Femur (tissue), 1 donor: ENCODE data around the gene PTPRC.

Experiments
- DNase-seq: peaks from one replicate; pipeline ENCODE4 v3.0.0-alpha.2; 2017

PTPRC gene

GRCh38 chr1:198677871-198678270 lies 39.0 kb downstream of the PTPRC start:
- no peak for DNase-seq

GRCh38 chr1:198678301-198678836 lies 39.5 kb downstream of the PTPRC start:
- no peak for DNase-seq

GRCh38 chr1:198678901-198679329 lies 40.1 kb downstream of the PTPRC start:
- DNase-seq: no peak

DNA sequence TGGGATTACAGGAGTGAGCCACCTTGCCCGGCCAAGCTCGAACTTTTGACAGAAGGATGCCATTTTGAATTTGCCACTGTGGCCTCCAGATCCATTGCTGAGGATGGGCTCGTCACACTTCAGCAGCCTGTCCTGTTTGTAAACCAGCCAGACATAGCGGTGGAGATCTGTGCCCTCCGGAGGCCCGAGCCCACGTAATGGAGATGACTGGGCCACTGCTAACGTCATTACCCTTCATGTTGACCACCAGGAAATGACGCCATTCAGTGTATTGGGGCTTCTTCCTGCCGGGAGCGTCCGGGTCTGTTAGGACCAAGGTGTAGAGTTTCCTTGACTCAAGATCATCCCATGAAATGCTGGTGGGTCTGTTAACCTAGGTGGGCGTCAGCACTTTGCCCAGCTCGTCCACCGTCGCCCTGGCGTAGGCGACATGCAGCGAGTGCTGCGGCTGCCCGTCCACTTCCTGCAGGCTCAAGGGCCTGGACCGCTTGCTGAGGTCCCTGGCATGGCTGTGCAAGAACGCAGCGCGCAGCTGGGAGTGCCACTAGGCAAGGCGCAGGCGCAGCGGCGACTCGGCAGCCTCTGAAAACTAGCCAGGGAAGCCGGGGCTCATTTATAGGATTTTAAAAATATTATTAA lies 40.8 kb downstream of the PTPRC start:
- DNase-seq: no peak

GRCh38 chr1:198680174-198680875 lies 41.5 kb downstream of the PTPRC start:
- no peak for DNase-seq

GRCh38 chr1:198681252-198681651 lies 42.4 kb downstream of the PTPRC start:
- no peak for DNase-seq

GRCh38 chr1:198681831-198682759 lies 43.3 kb downstream of the PTPRC start:
- DNase-seq: peak; percentile 83

DNA sequence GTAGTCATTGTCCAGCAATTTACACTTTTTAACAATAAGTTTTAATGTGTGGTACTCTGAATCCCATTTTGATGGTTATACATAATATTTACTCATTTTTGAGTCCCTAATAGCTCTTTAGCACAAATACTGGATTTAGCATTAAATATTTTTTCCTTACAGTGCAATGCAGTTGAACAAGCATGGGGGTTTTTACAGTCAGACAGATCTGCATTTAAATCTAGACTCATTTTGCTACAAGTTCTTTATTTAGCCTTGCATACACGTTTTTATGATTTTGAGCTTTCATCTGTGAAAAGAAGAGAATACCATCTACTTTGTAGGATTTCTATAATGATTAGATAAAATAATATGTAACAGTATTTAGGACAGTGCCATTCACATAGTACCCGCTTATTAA lies 44.0 kb downstream of the PTPRC start:
- no peak for DNase-seq

GRCh38 chr1:198683449-198683848 lies 44.6 kb downstream of the PTPRC start:
- DNase-seq: no peak

- no peak for DNase-seq
Measured at GRCh38 chr1:198686069-198686728, 47.4 kb downstream of the PTPRC start.

GRCh38 chr1:198687429-198687828 lies 48.6 kb downstream of the PTPRC start:
- no peak for DNase-seq

DNA sequence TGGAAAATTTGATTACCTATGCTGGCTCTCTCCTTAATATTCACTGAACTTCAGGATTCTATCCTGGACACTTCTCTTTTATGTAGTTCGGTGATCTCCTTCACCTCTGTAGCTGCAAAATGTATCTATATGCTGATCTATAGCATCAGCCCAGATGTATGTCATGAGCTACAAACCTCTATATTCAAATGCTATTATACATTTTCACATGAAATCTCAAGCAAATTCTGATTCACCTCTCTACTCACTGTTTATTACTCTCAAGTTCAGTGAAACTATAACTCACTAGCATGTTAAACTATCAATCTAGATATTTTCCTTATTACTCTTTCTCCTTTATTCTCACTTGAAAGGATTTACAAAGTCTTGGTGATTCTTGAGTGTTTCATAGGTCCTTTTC lies 52.2 kb downstream of the PTPRC start:
- no peak for DNase-seq

DNA sequence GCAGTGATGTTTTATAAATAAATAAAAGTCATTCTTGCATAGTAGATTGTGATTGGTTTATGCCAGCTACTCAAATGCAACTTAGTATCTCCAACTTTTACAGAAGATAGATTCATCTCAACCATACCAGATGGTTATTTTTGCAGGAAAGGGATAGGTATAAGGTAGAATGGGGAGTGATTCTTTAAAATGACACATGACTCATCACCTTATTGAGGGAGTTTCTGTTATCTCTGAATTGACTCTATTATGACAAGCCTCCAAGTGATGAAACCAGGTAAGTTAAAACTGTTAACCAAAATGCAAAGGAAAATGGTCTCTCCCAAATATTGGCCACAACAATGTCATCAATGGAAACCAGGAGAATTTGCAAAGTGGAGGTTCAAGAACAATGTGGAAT lies 54.5 kb downstream of the PTPRC start:
- DNase-seq: no peak

DNA sequence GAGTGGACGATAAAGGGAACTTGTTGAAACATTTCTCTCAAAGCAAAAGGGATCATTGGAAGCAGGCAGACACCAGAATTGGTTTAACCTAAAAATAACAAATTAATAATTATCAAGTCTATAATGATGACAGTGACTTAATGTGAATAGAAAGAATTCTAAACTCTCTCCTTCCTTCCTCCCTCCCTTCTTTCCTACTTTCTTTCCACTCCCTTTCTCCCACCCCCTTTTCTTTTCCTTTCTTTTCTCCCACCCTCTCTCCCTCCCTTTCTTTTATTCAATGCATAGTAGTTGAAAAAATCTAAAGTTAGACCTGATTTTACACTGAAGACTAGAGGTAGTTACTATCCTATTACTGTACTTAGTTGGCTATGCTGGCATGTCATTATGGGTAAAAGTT lies 55.7 kb downstream of the PTPRC start:
- no peak for DNase-seq

- no peak for DNase-seq
Measured at GRCh38 chr1:198696211-198696610, 57.4 kb downstream of the PTPRC start.

DNA sequence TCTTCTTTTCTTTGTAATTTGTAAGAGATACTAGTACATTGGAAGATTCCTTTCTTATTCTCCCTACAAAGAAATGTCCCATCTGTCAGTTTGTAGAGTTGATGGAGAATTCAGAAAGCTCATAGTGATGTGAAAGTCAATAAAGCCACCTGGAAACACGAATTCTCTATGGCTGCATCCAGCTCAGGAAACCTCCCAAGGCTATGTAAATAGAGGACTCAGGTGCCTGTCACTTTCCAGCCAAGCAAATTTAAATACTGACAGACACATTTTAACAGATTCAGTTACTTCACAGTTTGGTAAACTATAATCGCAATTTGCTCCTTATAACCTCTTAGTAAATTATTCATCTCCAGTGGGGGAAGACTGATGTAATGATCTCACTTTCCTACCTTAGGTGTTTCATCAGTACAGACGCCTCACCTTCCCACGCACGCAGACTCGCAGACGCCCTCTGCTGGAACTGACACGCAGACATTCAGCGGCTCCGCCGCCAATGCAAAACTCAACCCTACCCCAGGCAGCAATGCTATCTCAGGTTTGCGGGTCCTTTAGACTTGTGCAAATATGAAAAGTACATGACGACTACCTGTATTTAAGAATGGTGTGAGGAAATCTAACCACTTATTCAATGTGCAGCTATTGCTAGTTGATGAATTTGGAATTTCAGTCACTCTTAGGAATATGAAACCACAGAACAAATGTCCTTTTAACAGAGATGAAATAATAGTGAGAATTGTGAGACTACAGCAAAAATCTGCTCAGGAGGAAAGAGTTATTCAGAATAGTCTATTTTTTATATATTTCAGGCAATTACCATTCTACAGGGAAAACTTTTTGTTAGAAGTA lies 60.6 kb downstream of the PTPRC start:
- peak; percentile 38 for DNase-seq

DNA sequence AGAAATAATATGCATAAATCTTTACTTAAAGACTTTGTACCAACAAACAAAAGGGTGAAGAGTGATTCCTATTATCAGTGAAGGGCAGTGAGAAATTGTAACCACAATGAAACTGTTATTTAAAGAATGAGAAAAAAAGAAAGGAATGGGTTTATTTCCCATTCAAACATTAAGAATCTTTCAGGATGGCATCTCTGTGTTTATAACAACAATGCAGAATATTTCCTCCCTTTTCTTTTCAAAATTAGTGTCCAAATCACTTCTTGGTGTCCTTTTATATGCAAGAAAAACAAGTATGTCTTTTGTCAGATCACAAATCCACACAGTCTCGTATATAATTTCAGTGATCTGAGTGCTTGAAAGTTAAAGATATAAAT lies 61.2 kb downstream of the PTPRC start:
- no peak for DNase-seq

DNA sequence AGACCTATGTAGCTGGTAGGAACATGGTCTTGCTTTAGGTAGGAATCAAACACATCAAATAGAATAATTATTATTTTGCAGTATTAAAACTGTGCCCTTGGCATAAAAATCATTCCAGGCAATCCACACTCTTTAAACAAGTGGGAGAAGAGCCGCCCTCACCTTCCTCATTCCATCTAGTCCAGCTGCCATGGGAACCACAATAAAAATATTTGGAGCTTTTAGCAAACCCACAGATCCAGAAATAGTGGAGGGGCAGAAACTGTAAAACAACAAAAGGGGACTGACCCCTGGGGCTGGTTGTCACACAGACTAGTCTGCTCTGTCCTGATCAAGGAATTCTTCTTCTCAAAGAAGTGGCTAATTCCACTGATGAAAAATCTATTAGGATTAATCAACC lies 61.6 kb downstream of the PTPRC start:
- DNase-seq: no peak

GRCh38 chr1:198701250-198701649 lies 62.4 kb downstream of the PTPRC start:
- no peak for DNase-seq

DNA sequence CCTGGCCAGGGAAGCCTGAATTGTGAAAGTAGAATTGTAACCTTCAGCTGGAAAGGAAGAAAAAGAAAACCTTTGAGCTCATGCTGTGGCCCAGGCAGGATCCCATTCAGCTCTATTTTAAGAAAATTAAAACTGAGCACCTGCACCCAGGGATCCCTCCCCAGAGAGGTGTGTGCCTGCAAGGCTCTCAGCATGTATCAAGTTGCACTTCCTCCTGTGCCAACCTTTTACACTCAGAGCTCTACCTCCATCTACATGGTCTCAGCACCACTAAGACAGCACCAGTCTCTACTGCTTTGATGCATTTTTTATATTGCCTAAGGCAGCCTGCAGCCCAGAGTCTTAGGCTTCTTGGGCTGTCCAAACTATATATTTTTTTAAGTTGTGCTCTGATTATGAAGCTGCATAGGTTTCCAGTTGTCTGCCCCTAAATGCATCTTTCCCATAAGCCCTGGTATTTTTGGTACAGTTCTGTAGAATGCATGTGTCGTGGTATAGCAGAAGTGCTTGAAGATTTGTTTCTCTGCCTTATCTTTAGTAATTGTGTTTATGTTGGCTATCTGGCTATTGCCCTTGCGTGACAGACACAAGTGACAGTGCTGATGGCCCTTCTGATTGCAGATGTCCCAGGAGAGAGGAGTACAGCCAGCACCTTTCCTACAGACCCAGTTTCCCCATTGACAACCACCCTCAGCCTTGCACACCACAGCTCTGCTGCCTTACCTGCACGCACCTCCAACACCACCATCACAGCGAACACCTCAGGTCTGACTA lies 63.1 kb downstream of the PTPRC start:
- no peak for DNase-seq
